ENCODE results near the gene TRNP1.

Gene TRNP1

GRCh38 chr1:27015260-27015659, 21.8 kb downstream of the TRNP1 start:
- TF ChIP-seq, protein P1, sequence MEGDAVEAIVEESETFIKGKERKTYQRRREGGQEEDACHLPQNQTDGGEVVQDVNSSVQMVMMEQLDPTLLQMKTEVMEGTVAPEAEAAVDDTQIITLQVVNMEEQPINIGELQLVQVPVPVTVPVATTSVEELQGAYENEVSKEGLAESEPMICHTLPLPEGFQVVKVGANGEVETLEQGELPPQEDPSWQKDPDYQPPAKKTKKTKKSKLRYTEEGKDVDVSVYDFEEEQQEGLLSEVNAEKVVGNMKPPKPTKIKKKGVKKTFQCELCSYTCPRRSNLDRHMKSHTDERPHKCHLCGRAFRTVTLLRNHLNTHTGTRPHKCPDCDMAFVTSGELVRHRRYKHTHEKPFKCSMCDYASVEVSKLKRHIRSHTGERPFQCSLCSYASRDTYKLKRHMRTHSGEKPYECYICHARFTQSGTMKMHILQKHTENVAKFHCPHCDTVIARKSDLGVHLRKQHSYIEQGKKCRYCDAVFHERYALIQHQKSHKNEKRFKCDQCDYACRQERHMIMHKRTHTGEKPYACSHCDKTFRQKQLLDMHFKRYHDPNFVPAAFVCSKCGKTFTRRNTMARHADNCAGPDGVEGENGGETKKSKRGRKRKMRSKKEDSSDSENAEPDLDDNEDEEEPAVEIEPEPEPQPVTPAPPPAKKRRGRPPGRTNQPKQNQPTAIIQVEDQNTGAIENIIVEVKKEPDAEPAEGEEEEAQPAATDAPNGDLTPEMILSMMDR (IDR thresholded peaks at IDR 0.05; ENCODE audit: poor library complexity, severe bottlenecking), result no peak
- no peaks in the 10 kb centered on the region for H3K36me3 ChIP-seq (ENCODE audit: low read depth)
- DNase-seq (ENCODE audit: low spot score) (no peak), ATAC-seq (ENCODE audit: low read depth) (no peak)
- no peaks in the 10 kb centered on the region for H3K9me3 ChIP-seq (ENCODE audit: severe bottlenecking)
- no peaks in the 10 kb centered on the region for H3K27me3 ChIP-seq (ENCODE audit: insufficient read depth, poor library complexity, severe bottlenecking)
- H3K4me1 ChIP-seq (ENCODE audit: insufficient read depth, poor library complexity, severe bottlenecking), result peaks cover 3% of the 10 kb centered on the region
- H3K4me3 ChIP-seq (ENCODE audit: severe bottlenecking), result no peak overlapping the region
- no peak overlapping the region for H3K27ac ChIP-seq (ENCODE audit: poor library complexity, severe bottlenecking)

DNA sequence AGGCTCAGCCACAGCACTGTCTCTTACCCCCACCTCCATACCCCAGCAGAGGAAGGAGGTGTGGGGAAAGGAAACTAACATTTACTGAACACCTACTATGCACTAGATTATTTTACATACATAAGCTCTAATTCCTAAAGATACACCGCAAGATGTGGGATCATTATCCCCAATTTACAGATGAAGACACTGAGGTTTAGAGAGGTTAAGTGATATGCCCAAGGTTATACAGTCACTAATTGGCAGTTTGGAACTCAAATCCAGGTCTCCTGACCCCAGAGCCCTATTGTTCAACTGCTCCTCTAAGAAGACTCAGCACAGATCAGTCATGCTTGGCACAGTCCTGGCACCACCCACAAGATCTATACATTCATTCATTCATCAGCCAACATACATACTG, 22.9 kb downstream of the TRNP1 start:
- Histone ChIP-seq H3K4me3 (ENCODE audit: severe bottlenecking) (no peak overlapping the region), H3K9me3 (ENCODE audit: severe bottlenecking) (no peaks in the 10 kb centered on the region), H3K27me3 (ENCODE audit: insufficient read depth, poor library complexity, severe bottlenecking) (no peaks in the 10 kb centered on the region), H3K4me1 (ENCODE audit: insufficient read depth, poor library complexity, severe bottlenecking) (peaks cover 3% of the 10 kb centered on the region), H3K36me3 (ENCODE audit: low read depth) (no peaks in the 10 kb centered on the region), H3K27ac (ENCODE audit: poor library complexity, severe bottlenecking) (no peak overlapping the region)
- no peak for DNase-seq (ENCODE audit: low spot score)
- TF ChIP-seq, protein P1 (IDR thresholded peaks at IDR 0.05; ENCODE audit: poor library complexity, severe bottlenecking), result no peak
- ATAC-seq (ENCODE audit: low read depth), result no peak

GRCh38 chr1:27017207-27017606, 23.7 kb downstream of the TRNP1 start:
- TF ChIP-seq, protein P1 (IDR thresholded peaks at IDR 0.05; ENCODE audit: poor library complexity, severe bottlenecking), result no peak
- DNase-seq (ENCODE audit: low spot score), result no peak
- no peaks in the 10 kb centered on the region for H3K36me3 ChIP-seq (ENCODE audit: low read depth)
- peaks cover 3% of the 10 kb centered on the region for H3K4me1 ChIP-seq (ENCODE audit: insufficient read depth, poor library complexity, severe bottlenecking)
- no peaks in the 10 kb centered on the region for H3K9me3 ChIP-seq (ENCODE audit: severe bottlenecking)
- H3K4me3 ChIP-seq (ENCODE audit: severe bottlenecking), result no peak overlapping the region
- no peak for ATAC-seq (ENCODE audit: low read depth)
- no peak overlapping the region for H3K27ac ChIP-seq (ENCODE audit: poor library complexity, severe bottlenecking)
- no peaks in the 10 kb centered on the region for H3K27me3 ChIP-seq (ENCODE audit: insufficient read depth, poor library complexity, severe bottlenecking)

GRCh38 chr1:27018316-27018715, 24.8 kb downstream of the TRNP1 start:
- no peak for ATAC-seq (ENCODE audit: low read depth)
- no peaks in the 10 kb centered on the region for H3K4me1 ChIP-seq (ENCODE audit: insufficient read depth, poor library complexity, severe bottlenecking)
- no peak overlapping the region for H3K4me3 ChIP-seq (ENCODE audit: severe bottlenecking)
- no peaks in the 10 kb centered on the region for H3K9me3 ChIP-seq (ENCODE audit: severe bottlenecking)
- TF ChIP-seq, protein P1 (IDR thresholded peaks at IDR 0.05; ENCODE audit: poor library complexity, severe bottlenecking), result no peak
- H3K27me3 ChIP-seq (ENCODE audit: insufficient read depth, poor library complexity, severe bottlenecking), result no peaks in the 10 kb centered on the region
- no peak overlapping the region for H3K27ac ChIP-seq (ENCODE audit: poor library complexity, severe bottlenecking)
- no peak for DNase-seq (ENCODE audit: low spot score)
- H3K36me3 ChIP-seq (ENCODE audit: low read depth), result no peaks in the 10 kb centered on the region

DNA sequence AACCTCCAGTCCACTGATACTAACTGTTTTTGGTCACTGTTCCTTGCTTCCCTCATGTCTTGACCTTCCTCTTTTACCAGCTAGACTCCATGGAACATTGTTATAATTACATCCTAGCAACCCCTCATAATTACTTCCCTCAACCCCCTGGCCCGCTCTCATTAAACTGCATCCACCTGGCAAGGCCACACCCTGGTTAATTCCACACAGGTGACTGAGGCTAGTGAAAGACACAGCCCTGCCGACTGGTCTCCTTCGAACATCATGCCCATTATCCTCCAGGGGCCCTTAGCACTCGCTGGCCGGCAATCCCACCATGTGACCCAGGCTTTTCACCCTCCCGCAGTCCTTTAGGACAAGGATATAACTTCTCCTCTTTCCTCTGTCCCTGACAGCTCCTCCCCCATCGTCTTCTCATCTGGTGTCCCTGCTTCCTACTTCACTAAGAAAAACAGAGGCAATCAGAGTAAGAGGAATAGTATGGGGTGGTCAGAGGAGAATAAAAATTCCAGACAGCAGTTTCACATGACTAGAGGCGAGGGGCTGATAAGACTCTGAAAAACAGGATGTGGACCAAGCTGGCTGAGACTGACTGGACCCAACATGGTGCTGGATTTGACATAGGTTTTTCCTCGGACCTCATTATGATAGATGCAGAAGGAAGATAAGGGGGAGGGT, 28.0 kb downstream of the TRNP1 start:
- Histone ChIP-seq H3K4me1 (ENCODE audit: insufficient read depth, poor library complexity, severe bottlenecking) (no peaks in the 10 kb centered on the region), H3K27ac (ENCODE audit: poor library complexity, severe bottlenecking) (no peak overlapping the region), H3K4me3 (ENCODE audit: severe bottlenecking) (no peak overlapping the region), H3K27me3 (ENCODE audit: insufficient read depth, poor library complexity, severe bottlenecking) (no peaks in the 10 kb centered on the region), H3K36me3 (ENCODE audit: low read depth) (no peaks in the 10 kb centered on the region), H3K9me3 (ENCODE audit: severe bottlenecking) (no peaks in the 10 kb centered on the region)
- DNase-seq (ENCODE audit: low spot score), result no peak
- no peak for ATAC-seq (ENCODE audit: low read depth)
- TF ChIP-seq, protein P1 (IDR thresholded peaks at IDR 0.05; ENCODE audit: poor library complexity, severe bottlenecking), result no peak

Data from RWPE2 (cell line).